GM21423 (cell line): ENCODE measurements around the gene GAS7.

Experiments
- ATAC-seq: cut with Tn5 transposase; IDR thresholded peaks from one replicate; pipeline ENCODE4 v1.9.1; 2021; ENCODE audit warnings: mild to moderate bottlenecking, moderate library complexity; ENCODE audit not compliant: unreplicated experiment

The GAS7 gene

DNA sequence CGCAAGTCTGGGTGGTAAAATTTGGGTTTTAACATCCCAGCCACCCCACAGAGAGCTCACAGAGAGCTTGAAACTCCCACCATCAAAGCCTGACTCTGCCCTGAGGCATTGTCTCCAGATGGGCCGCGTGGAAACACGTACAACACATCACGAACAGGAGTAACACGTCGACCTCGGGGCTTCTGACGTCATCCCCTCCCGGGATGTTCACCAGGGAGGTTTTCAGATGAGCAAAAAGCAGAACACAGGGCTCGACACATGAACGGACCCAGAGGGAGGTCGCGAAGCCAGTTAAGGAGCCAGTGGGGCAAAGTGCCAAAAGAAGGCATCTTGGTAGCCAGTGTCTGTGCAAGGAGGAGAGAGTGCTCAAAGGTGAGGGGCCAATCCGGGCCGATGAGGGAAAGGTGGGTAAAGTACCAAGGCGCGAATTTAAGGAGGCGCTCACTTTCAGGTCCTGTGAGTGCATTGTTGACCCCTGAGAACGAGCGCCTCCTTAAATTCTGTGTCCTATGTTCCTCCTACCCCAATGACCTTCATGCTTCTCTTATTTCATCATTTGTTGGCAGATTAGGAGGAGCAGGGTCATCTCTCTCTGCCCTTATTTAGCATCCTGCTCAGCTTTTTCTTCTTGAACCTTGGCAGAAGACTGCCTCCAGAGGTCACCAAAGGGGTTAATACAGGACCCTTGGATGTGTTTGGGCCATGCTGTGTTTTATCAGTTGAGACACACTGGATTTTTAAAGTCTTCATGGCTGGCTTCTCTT lies 298.9 kb downstream of the GAS7 start:
- ATAC-seq, result no peak

DNA sequence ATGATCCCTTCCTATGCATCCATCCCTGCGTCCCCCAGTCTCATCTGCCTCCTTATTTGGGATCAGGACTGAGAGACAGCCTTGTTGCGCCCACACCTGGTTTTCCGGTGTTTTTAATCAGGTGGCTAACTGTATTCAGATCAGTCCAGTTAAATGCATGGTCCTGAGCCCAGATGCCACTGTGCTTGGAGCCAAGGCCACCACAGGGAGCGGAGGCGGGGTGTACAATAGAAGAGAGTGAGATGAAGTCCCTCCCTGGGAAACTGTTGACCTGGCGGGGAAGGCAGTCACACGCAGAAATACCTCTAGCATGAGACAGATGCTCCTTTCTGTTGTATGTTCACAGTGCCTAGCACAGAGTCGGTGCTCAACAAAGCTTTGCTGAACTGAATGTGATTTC lies 299.6 kb downstream of the GAS7 start:
- no peak for ATAC-seq

DNA sequence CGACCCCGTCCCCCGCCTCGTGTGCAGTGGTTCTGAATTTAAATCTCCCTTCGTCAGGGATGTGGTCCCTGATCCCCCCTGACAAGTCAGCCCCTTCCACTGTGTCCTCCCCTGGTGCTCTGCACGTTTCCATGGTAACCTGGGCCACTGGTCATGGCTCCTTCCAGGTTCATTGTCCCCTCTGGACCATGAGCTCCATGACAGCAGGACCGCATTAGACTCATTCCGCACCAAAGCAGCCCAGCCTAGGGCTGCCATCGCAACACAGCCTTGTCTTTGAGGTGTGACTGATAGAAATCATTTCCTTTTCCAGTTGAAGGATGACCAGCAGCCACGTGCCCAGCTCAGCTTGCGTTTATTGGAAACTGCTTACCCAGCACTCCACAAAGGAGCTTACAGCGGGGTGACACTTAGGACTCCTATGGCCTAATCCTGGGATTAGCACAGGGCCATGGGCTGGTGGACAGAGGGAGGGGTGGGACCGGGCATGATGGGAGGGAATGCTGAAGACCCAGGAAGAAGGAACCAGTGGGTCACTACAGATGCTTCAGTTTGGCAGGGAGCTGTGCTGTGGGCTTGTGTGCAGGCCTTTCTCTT lies 300.9 kb downstream of the GAS7 start:
- no peak for ATAC-seq

DNA sequence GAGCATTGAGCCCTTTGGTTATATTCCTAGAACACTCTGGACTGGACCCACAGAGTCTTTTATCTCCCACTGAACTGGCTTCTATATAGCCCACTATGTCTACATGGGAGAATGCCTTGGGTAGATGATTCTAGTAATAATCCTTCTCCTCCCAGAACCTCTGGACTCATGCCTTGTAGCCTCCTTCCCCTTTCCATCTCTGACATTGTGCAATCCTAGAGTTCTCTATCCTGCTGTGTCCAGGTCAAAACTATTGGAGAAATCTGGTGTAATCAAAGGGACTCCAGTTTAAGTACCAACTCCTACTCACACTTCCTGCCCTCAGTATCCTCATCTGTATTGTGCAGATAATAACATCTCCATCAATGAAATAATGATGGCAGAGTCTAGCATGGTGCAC lies 302.5 kb downstream of the GAS7 start:
- no peak for ATAC-seq

GRCh38 chr17:9894231-9894630 lies 304.2 kb downstream of the GAS7 start:
- no peak for ATAC-seq

DNA sequence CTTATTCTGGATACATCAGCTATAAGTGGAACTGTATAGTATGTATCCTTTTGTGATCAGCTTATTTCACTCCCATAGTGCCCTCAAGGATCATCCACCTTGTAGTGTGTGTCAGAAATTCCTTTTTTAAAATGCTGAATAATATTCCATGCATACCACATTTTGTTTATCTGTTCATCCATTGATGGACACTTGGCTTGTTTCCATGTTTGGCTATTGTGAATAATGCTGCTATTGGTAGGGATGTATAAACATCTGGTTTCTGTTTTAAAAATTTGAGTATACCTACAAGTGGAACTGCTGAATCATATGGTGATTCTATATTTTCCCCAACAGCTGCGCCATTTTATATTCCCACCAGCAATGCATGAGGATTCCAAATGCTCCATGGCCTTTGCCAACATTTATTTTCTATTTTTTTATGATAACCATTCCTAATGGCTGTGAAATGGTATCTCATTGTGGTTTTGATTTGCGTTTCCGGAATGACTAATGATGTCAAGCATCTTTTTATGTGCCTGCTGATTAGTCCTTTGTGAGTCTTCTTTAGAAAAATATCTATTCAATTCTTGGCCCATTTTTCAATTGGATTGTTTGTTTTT lies 304.9 kb downstream of the GAS7 start:
- ATAC-seq, result no peak

GRCh38 chr17:9890124-9890523 lies 308.3 kb downstream of the GAS7 start:
- no peak for ATAC-seq

DNA sequence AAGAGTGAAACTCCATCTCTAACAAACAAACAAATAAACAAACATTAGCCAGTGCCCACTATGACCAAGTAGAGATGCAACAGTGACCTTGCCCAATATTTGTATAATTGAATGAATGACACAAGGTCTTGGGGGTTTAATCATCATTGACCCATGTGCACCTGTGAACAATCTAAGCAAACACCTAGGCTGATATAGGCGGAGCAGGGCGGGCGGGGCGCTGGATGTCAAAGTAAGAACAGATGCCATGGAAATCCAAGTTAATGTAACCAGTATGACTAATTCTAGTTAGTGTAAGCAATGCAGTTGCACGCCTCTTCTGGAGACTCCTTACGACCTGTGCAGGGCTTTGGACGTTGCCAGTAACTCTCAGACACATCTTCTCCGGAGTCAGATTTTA lies 310.9 kb downstream of the GAS7 start:
- ATAC-seq, result no peak

GRCh38 chr17:9886141-9886930 lies 312.1 kb downstream of the GAS7 start:
- no peak for ATAC-seq

- no peak for ATAC-seq
Observed at GRCh38 chr17:9883451-9883850, 315.0 kb downstream of the GAS7 start.

DNA sequence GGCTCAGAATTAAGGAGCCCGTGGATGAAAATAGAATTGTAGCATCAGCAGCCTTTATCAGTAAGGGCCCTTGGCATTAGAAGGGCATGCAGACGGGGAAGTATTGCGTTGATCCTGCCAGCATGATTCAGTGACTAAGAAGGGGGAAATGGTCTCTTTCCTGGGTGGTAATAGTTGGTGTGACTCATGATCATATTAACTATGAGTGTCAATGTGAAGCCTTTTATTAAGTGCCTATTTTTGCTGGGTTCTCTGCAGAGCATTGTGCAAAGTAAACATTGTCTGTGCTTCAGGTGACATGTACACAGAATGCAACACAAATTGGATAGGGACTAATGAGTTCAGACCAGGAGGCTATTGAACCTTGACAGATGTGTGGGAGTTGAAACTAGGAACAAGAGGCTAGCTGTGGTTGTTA lies 317.8 kb downstream of the GAS7 start:
- ATAC-seq, result no peak

DNA sequence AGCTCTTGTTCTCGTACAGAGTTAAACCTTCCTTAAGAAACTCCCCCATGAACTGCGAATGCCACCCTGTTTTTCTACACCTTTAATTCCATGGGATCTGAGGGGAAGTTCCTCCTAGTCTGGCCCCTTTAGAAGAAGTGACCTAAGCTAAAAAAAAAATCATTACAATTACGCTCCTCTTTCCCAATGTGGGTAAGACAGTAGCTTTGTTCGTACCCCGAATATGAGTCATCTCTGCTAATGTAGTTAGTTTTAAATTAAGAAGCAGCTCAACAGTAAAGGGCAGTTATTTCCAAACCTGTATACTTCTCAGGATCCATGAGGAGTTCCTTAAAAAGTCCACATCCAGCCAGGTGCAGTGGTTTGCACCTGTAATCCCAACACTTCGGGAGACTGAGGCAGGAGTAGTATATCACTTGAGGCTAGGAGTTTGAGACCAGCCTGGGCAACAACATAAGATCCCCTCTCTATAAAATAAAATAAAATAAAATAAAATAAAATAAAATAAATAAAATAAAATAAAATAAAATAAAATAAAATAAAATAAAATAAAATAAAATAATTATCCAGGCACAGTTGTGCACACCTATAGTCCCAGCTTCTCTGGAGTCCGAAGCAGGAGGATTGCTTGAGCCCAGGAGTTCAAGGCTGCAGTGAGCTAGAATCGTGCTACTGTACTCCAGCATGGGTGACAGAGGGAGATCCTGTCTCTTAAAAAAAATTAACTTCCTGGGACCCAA lies 319.4 kb downstream of the GAS7 start:
- ATAC-seq, result no peak

- ATAC-seq, result no peak
Observed at GRCh38 chr17:9878356-9878755, 320.1 kb downstream of the GAS7 start.

GRCh38 chr17:9875441-9875840 lies 323.0 kb downstream of the GAS7 start:
- no peak for ATAC-seq

DNA sequence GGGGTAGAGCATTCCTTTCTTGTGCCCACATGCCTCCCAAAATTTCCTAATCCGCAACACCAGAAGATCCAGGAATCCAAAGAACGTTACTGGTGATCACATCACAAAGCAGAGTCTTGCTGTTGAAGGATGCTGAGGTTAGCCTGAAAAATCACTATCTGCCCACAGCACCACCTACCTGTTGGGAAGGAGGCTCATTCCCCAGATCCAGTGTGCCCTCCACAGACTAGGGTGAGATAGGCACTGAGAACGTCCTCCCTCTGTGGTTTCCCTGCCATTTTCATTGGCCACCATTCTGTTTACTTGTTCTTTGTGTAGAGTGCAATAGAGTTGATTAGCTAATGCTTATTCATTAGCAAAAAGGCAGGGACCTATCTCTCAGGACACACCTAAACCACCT lies 323.7 kb downstream of the GAS7 start:
- no peak for ATAC-seq

DNA sequence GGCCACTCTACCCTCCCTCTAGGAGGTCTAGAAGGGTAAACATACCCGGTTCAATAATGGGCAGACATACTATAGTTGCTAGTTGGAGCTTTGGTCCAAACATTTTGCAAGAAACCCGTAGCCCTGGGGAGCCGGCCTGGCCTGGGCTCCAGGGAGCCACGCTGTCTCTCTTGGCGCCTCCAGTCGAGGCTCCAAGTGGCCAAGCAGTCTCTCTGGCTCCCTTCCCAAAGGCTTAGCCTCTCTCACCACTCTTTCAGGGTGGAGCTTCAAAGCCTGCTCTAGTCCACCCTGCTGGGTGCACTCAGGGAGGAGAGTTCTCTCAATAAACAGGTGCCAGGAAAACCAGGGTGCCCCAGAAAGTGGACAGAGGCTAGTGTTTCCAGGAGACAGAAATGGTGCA lies 325.6 kb downstream of the GAS7 start:
- ATAC-seq, result no peak

DNA sequence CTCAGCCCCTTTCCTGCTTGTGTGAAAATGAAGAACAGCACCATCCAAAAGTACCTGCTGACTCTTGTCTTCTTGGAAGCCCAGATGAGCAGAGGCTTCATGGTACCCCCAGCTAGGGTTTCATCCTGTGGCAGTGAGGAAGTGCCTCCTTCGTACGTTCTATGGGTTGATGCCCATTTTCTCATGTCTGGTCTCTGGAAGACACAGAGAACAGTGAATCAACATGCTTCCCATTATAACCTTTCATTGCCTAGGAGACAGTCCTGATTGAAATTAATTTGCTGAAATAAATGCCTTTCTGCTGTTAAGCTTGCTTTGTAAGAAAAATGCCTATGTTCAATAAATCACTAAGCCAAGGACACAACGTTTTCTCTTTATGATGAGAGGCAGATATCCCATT lies 329.9 kb downstream of the GAS7 start:
- ATAC-seq, result no peak

DNA sequence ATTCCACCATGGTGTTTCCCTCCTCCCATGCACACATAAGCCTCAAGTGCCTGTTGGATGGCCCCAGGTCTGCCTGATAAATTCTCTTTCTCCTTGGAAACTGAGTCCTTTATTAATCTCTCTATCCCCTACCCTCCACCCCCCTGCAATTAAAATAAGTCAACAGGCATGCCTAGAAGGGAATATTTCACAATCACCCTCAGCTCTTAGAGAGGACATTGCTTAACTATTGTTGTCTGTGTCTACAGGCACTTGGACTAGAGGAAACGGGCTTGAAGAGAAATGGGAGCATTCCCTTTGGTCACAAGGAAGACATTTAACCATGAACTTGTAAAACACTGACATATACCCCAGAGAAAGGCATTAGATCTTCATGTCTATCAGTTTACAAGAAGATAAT lies 332.8 kb downstream of the GAS7 start:
- no peak for ATAC-seq

DNA sequence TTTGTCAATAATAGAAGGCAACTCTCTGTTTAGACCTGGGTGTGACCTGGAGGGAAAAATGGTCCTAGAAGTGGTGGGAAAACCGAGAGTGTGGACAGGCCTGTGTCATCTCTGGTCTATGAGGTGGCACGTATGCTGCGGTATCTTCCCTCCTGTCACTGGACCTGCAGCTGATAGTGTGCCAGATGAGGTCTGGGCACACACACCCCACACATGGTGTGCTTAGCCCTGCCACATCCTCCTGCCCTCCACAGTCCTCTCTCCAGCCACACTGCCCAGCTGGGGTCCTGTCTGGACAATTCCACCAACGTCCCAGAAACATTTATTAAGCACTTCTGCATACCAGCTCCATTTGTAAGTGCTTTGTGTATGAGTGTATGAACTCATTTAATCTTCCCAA lies 335.5 kb downstream of the GAS7 start:
- no peak for ATAC-seq

GRCh38 chr17:9862220-9862619 lies 336.2 kb downstream of the GAS7 start:
- ATAC-seq, result no peak

GRCh38 chr17:9860851-9861250 lies 337.6 kb downstream of the GAS7 start:
- ATAC-seq, result no peak
